Vagina (tissue), 2 donors: Measurements from ENCODE around the gene MPST.

Experiments used
- CTCF ChIP-seq, 3 experiments: fragments of 450-650 bp in 2 of 3; fragments of 200-600 bp in 1 of 3; sonication (generic) in 1 of 3; IDR thresholded peaks; one replicate each; pipeline ENCODE4 v1.5.1; 2017 to 2019; ENCODE audit warnings: antibody characterized with exemption in 3 of 3, mild to moderate bottlenecking in 2 of 3, moderate library complexity in 2 of 3
- POLR2A ChIP-seq, 2 donors: fragments of 450-650 bp; IDR thresholded peaks; one replicate each; pipeline ENCODE4 v1.6.1; 2017; ENCODE audit warnings: antibody characterized with exemption in 2 of 2, mild to moderate bottlenecking in 2 of 2, moderate library complexity in 2 of 2
- POLR2AphosphoS5 ChIP-seq, 2 donors: sonication (generic); formaldehyde crosslinking; IDR thresholded peaks; one replicate each; pipeline ENCODE4 v1.9.0; 2017; ENCODE audit warnings: antibody characterized with exemption in 2 of 2, mild to moderate bottlenecking in 2 of 2, low read depth in 1 of 2; ENCODE audit not compliant: insufficient read depth in 1 of 2

DNA sequence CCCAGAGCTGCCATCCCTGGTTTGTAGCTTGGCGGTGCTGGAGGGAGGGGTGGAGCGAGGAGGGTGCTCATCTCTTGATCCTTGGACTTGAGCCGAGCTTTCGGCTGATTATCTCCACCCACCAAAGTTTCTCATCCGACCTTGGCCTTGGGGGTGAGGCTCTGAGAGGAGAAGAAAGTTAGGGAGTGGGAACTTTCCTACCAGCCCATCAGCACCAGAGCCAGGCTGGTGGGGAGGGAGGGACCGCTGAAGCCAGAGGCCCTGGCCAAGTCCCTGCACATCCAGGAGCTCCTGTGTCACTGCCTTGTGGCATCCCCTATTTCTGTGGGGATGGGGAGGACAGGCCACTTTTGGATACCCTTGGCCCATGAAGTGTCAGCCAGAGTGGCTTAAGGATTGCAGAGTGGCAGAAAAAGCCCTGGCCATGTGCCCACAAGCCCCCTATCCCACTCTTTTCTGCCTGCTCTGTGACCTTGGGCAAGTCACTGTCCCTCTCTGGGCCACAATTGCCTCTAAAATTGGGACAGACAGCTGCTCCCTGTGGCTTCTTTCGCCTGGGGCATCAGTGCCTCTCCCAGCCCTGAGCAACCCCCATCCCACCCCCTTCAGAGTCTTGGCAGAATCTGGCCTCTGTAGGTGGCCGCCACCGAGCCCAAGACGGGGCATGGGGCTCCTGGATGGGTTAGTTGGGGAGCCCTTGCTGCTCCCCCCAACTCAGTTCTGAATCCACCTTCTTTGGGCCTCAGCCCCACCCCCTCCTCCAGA lies 42.3 kb downstream of the MPST start:
- no peak for TF ChIP-seq CTCF (IDR thresholded peaks at IDR 0.05)
- TF ChIP-seq POLR2A (IDR thresholded peaks at IDR 0.05) = no peak
- TF ChIP-seq POLR2AphosphoS5 (IDR thresholded peaks at IDR 0.05; ENCODE audit: insufficient read depth in 1 of 2, low read depth in 1 of 2) = no peak
